Activated CD4-positive, CD25-positive, alpha-beta regulatory T cell treated with anti-CD3 and anti-CD28 coated beads, Interleukin-2, amount 50 U/mL, for 16 hours (primary cell): Measurements from ENCODE around the gene DCTN2.
"Not testable (repeated sequence)": the region's sequence is repeated elsewhere in the genome, so short reads cannot be mapped to it uniquely, and the experiment has no call there.

Experiments used
- DNase-seq: peaks from one replicate; pipeline ENCODE4 v3.0.0-alpha.2; 2020; ENCODE audit warnings: low read depth, low spot score

The DCTN2 gene

DNA sequence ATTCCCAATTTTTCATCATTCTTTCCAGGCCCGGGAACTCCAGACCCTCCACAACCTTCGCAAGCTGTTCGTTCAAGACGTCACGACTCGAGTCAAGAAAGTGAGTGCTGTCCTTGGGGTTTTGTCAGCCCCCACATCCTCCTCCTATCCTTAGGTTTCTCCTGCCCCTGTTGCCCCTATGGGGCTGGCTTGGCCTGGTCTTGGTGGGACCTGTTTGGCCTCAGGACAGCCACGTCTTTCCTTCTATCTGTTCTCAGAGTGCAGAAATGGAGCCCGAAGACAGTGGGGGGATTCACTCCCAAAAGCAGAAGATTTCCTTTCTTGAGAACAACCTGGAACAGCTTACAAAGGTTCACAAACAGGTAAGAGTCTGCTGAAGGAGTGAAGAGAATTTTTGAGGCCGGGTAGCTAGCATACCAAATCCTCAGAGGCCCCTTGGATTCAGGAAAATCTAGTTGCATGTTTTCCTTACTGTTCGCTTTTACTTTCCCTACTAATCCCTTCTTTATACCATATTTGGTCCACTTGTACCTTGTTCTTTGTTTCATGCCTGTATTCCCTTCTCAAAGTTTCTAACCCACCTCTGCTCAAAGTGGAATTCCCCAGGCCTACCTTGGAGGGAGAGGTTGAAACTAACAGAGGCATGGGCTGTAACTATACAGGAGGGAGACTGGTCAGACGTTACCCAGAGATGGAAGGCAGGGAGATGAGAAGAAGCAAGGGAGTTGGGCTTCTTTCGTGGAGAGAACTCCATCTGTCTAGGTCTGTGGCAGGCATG is 31.2 kb upstream of the DCTN2 start:
- DNase-seq = no peak

DNA sequence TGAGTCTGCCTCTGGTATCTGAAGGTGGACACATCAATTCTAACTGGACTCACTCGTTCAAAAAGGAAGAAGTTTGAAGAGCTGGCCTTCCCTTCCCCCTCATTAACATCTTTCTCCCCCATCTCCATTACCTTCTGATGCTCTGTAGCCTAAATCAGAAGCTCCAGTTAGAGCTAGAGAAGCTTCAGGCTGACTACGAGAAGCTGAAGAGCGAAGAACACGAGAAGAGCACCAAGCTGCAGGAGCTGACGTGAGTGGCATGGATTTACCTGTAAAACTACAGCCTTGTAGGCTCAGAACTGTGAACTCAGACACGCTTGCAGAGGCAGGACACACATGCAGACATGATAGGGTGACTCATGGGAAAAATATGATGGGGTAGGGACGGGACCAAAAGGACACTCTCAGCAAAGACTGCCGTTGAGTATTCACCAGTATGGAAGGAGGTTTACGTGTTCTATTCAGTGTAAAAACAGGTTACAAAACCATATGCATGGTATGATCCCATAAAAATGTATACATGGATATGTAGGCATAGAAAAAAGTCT is 29.7 kb upstream of the DCTN2 start:
- no peak for DNase-seq

DNA sequence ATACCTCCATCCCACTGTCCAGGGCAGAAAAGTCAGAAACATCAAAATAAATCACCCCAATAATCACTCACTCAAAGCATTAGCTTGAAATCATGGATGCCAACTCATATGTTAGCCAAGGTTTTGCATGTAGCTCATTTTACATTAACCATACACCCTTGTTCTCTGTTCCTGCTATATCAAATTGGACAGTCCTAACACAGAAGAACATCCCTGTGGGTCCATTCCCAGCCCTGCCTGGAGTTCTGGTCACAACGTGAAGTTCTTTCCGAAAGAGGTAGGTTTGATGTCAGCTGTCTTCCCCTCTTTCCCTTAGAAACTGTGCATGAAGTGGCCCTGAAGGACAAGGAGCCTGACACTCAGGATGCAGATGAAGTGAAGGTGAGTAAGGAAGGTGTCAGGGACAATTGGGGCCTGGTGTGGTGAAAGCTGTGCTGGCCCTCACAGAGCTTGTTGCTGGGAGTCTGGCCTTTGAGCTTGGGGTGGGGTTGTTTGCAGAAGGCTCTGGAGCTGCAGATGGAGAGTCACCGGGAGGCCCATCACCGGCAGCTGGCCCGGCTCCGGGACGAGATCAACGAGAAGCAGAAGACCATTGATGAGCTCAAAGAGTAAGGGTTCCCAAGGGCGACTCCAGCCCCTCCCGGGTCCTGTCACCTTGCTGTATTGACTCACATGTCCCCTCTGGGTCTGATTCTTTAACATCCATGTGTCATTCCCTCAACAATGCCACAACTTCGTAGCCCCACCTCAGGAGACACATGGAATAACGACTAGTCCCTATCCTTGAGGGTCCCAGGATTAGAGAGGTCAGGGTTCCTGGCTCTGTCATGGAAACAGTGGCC is 29.0 kb upstream of the DCTN2 start:
- no peak for DNase-seq

DNA sequence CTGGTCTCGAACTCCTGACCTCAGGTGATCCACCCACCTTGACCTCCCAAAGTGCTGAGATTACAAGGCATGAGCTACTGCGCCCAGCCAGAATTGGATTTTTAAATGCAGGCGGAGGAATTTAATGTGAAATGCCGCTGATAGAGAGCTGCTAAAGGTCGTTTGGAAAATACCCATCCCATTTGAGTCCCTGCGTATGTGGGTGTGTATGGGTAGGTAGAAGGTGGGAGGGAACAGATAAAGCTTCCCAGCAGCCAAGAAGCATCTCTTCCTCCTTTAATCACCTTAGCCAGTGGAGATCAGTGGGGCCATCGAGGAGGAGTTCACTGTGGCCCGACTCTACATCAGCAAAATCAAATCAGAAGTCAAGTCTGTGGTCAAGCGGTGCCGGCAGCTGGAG is 27.8 kb upstream of the DCTN2 start:
- no peak for DNase-seq

DNA sequence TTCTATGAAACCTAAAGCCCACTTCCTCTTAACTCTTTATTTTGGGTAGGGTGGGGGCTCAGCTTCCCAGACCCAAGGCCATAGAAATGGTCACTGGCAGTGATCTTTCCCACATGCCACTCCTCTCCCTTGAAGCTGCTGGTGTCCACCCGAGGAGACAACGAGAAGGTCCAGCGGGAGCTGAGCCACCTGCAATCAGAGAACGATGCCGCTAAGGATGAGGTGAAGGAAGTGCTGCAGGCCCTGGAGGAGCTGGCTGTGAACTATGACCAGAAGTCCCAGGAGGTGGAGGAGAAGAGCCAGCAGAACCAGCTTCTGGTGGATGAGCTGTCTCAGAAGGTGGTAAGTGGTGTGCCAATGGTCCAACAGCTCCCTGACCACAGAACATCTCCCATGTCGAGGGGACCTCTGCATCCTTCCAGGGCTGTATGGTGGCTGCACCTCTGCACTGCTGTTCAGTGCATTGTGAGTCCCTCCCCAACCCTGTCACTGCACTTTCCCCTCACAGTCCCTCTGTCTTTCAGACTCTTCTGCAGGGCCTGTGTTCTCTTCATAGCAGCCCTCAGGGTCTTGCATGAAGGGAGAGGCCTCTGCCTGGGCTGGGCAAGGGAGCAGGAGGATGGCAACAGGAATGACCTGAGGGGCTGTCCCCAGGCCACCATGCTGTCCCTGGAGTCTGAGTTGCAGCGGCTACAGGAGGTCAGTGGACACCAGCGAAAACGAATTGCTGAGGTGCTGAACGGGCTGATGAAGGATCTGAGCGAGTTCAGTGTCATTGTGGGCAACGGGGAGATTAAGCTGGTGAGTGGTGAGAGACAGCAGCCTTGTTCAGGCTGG is 25.2 kb upstream of the DCTN2 start:
- DNase-seq = no peak

DNA sequence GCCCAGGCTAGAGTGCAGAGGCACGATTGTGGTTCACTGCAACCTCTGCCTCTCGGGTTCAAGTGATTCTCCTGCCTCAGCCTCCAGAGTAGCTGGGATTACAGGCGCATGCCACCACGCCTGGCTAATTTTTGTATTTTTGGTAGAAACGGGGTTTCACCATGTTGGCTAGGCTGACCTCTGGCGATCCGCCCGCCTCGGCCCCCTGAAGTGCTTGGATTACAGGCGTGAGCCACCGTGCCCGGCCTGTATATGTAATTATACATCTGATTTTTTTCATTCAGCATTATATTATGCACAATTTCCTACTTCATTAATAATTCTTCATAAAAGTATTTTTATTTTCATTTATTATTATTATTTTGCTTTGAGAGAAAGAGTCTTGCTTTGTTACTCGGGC is 23.4 kb upstream of the DCTN2 start:
- not testable (repeated sequence) for DNase-seq

DNA sequence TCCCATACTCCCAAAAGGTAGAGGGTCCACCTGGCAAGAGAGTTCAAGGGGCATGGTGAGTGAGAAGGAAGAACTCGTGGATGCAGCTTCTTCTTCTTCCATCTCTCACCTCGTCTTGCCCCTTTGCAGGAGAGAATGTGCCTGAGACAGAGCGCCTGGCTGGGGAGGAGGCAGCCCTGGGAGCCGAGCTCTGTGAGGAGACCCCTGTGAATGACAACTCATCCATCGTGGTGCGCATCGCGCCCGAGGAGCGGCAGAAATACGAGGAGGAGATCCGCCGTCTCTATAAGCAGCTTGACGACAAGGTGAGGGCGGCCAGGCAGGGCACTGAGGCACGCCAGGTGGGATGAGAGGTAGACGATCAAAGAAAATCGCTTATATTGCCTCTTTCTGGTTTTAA is 22.9 kb upstream of the DCTN2 start:
- DNase-seq = no peak

DNA sequence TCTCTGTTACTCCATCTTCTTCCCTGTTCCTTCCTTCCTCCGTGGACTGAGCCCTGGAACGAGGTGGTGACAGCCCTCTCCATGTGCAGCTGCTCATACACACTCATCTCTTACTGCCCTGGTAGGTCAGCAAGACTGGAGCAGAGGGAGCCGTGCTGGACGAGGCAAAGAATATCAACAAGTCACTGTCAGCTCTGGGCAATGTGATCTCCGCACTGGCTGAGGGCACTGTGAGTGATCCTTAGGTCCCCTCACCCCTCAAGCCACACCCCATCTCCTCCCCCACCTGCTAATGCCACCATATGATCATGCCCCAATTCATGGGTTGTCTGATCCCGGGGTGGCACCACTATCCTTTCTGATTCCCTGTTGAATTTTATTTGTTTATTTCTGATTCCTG is 21.8 kb upstream of the DCTN2 start:
- DNase-seq = no peak

DNA sequence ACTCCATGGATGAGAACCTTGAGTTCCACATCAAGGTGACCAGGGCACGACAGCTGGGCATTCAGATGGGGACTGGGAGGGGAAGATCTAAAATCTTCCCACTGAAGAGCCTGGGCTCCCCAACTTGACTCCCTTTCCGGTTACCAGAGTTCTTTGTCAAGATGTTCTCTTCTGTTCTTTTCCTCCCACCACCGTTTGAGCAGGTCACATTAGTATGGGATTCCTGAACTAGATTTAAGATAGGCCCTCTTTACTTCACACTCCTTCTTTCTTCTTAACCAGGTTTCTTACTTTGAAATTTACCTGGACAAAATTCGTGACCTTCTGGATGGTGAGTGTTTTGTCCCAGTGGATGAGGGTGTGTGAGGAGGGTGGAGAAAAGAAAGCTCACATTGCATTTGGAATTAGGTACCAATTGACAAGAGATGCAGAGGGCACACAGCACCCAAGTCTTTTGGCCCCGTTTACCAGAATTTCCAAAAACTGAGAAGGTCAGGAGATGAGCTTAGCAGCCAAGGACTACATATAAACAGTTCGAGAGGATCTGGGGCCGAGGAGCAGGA is 17.3 kb upstream of the DCTN2 start:
- no peak for DNase-seq

DNA sequence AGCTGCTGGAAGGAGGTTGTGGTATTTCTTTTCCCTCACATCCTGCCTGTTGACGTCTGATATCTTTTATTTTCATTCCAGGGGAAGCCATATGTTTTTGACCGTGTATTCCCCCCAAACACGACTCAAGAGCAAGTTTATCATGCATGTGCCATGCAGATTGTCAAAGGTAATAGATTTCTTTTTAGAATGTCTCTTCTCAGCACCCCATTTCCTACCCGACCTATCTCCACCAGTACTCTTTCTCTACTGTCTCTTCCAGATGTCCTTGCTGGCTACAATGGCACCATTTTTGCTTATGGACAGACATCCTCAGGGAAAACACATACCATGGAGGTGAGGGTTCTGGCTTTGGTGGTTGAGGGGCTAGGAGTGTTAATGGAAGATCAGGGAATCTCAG is 16.4 kb upstream of the DCTN2 start:
- no peak for DNase-seq

DNA sequence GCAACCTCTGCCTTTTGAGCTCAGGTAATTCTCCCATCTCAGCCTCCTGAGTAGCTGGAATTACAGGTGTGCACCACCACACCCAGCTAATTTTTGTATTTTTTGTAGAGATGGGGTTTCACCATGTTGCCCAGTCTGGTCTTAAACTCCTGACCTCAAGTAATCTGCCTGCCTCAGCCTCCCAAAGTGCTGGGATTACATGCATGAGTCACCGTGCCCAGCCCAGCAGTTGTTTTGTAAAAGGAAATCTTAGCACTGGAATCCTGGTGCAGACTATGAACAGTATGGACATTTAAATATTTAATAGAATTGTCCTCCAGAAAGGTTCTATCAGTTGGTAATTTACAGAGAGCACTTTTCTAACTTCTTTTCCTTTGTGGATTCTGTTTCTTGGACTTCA is 14.1 kb upstream of the DCTN2 start:
- not testable (repeated sequence) for DNase-seq

DNA sequence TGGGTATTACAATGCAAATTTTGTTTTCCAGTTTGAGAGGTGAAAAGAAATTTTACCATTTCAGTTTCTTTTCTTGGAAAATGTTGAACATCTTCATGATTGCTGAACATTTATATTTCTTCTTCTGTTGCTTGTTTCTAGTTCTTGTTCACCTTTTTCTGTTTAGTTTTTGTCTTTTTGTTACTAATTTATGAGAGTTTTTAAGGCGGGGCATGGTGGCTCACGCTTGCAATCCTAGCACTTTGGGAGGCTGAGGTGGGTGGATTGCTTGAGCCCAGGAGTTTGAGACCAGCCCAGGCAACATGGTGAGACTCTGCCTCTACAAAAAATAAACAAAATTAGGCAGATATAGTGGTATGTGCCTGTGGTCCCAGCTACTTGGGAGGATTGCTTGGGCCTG is 13.5 kb upstream of the DCTN2 start:
- no peak for DNase-seq

DNA sequence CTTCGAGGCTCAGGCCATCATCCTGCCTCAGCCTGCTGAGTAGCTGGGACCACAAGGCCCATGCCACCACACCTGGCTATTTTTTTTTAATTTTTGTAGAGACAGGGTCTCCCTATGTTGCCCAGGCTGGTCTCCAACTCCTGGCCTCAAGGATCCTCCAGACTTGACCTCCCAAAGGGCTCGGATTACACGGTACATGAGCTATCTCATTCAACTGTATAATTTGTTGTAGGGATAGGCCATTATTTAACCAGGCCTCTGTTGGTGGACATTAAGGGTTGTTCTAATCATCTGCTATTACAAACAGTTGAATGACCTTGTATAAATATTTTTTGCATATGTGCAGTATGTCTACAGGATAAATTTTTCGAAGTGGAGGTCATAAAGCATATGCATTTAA is 11.9 kb upstream of the DCTN2 start:
- DNase-seq = no peak

DNA sequence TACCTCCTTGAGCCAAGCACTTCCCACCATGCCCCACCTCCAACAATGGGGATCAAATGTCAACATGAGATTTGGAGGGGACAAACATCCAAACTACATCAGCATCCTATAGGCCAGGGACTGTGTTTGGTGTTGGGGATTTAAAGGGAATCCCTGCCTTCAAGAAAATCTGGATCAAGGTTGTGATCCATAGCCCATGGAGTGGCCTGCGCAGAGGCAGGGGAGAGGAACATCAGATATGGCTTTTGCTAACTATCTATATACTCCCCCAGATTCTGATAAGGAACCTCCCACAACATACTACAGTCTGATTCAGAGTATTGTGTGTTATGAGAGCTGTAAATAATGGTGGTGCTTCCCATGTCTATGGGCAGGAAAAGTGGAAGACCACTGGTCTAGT is 7.9 kb upstream of the DCTN2 start:
- DNase-seq = no peak

DNA sequence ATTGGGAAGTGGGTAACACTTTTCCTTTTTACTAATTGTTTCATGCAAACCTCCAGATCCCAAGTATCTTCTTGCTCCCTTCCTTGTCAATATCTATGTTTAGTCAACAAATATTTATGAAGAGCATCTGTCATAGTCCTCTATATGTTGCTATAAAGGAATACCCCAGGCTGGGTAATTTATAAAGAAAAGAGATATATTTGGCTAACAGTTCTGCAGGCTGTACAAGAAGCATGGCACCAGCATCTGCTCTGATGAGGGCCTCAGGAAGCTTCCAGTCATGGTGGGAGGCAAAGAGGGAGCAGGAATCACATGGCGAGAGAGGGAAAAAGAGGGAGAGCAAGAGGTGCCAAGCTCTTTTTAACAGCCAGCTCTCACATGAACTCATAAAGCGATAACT is 7.5 kb upstream of the DCTN2 start:
- DNase-seq = no peak

DNA sequence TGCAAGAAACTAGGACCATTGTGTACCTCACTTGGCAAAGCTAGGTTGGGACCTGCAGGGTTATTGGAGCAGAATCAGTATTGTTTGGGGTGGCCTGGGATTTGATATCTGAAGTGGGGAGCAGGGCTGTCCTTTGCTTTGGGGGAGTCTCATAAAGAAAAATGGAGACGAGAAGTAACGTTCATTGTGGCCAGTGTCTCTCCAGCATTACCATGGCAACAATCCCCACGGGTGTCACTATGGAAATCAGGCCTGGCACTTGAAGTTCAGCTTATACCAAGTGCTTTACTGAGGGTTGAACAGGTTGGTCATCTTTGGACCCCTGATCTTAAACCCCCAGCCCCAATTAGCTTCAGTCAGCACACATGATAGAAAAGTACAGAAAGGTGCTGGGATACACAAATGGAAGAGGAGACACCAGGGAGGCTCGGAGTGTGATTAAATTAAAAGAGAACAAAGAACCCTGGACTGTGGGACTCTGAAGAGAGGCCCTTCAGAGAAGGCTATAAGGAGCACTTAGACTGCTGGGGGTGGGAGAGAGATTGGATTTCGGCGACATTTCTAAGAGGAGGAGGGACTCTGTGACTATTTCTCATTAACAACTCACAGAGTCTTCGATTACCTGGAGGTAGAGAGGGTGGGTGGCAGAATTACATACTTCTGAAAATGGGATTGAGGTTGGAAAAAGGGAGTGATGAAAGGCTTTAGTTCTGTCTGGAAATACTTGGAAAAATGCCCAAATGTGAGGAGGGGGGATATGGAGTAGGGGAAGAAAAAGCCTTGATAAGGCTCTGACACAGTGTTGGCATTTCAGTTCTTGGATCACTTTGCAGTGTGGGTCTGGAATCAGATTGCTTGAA is 6.6 kb upstream of the DCTN2 start:
- no peak for DNase-seq

DNA sequence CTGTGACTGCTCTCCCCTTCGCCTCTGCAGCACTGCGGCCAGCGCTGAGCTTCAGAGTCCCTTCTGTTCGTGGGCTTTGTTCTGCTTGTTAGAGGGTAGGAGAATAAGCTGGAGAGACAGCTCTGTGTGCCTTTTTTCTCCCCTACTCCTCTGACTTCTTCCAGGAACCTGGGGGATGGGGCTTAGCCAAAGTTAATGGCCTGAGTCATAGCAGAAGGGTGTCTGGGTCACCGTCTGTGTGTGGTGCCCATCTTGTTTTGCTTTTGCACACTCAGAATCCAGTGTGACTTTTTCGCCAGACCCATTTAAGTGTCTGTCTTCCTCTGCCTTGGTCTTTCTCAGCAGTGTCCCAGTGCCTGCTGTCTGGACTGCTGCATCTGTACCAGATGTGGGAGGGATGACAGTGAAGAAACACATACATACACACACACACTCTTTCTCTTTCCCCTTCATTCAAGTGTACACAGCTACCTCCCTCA is 5.9 kb upstream of the DCTN2 start:
- no peak for DNase-seq

DNA sequence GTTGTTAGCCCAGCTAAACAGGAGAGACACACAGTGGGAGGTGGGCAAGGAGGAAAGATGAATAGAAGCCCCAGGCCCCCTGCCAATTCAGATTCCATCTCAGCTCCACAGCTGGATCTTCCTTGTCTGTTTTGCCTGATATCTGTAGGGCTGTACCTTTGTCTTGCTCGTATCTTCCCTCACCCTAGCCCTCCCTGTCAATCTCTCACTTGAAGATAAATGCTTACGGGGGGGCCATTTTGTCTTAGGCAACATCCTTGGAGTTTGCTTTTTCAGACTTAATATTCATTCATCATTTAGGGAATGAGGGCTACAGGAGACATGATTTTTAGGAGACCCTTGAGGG is 5.3 kb upstream of the DCTN2 start:
- no peak for DNase-seq

DNA sequence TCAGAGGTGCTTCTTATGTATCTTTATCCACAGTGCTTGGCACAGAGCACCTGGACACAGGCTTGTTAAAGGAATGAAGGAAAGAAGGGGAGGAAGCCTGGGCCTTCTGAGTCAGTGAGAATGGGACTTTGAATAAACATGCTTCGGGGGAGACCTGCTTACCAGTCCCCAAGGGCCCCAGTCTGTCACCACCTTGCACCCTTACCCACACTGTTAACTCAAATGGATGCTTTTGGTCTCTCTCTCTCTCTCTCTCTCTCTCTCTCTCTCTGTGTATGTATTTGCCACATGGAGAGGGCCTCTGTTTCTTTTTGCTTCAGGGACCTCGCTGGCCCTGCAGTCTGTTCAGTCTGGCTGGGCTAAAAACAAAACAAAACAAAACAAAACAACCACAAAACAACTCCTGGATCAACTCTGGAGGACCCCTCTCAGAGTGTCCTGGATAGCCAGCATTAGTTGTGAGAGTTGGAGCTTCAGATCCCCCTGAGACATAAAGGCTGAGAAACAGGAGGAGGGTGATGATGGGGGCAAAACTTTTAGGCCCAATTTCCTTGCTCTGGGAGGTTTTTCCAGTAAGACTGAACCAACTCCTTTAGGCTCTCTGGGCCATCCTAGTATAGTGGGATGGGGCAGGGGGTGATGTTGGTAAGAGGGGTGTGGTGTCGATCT is 4.8 kb upstream of the DCTN2 start:
- no peak for DNase-seq
